COLO668 (cell line): Measurements from ENCODE around the gene YEATS2.
"Not testable (repeated sequence)": the region's sequence is repeated elsewhere in the genome, so short reads cannot be mapped to it uniquely, and the experiment has no call there.

Experiments
- DNase-seq: peaks from one replicate; lab custom pipeline; 2025; ENCODE audit not compliant: unreplicated experiment; lab: John Stamatoyannopoulos, UW

The YEATS2 gene

DNA sequence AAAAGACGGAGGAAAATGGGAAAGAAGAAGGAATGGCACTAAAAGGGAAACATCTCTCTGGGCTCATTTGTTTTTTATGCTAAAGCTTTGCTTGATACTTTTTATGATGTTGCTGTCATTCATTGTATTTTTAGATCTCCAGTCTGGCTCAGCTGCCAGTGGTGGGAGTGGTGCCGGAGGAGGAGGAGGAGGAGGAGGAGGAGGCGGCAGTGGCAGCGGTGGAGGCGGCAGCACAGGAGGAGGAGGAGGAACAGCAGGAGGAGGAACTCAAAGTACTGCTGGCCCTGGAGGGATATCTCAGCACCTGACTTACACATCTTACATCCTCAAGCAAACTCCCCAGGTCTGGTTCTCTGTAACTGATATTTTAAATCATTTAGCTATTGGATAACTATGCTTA, 78.2 kb downstream of the YEATS2 start:
- no peak for DNase-seq

DNA sequence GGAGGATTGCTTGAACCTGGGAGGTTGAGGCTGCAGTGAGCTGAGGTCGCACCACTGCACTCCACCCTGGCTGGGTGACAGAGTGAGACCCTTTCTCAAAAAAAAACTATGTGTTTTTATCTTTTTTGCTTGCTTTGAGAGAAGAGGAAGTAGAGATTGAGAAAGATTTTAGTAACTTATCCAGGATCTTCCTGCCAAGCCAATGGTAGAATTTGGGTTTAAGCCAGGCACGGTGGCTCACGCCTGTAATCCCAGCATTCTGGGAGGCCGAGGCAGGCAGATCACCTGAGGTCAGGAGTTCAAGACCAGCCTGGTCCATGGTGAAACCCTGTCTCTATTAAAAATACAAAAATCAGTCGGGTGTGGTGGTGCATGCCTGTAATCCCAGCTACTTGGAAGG, 78.9 kb downstream of the YEATS2 start:
- DNase-seq: not testable (repeated sequence)

DNA sequence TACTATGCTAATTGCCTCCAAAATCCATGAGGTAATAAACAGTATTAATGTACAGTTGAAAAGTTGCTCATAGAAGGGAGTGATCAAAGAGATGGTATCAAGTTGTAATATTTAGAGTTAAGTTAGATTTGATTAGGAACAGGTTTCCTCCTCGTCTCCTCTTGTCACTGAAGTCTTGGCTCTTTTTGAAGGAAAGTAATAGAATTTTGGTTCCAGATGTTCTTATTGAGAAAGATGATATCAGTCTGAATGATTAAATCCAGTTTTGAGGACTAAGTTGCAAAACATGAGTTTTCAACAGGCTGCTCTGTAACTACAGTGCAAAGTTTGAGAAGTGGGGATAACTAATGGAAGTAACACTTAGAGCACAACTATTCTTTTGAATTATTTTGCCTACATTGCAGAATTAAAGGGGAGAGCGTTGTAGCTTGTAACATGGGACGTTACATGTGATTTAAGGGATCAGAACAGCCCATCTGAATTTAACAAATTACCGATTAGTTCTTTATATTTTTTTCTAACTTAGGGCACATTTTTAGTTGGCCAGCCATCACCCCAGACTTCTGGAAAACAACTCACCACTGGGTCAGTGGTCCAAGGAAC, 79.5 kb downstream of the YEATS2 start:
- DNase-seq: no peak

DNA sequence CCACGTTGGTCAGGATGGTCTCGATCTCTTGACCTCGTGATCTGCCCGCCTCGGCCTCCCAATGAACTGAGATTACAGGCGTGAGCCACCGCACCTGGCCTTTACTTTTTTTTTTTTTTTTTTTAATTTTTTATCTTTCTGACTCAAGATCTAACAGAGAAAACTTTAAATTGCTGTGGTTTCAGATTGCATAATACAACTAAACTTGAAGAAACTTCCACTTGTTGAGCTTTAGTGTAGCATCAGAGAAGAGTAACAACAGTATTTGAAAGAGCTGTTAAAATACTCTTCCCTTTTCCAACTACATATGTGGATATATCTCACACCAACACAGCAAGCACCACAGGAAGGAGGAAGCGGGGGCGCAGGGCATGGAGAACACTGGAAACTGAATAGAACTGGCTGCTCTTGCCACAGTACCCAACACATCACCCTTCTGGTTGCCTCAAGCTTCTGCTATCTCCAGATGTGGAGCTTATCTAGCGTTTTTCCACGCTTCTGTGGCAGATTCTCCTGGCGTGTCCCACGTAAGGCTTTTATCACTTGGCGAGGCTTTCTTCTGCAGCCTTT, 82.4 kb downstream of the YEATS2 start:
- DNase-seq: no peak

DNA sequence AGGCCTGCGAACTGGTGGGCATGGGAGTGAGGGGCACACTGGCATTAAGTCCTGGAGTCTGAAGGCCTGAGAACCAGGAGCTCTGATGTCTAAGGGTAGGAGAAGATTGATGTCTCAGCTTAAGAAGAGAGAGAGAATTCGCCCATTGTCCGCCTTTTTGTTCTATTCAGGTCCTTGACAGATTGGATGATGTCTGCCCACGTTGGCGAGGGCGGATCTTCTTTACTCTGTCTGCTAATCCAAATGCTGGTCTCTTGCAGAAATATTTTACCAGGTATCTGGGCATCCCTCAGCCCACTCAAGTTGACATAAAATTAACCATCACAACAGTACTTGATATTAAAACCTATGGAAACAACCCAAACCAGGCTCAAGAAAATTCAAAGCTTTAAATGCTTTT, 83.6 kb downstream of the YEATS2 start:
- DNase-seq: no peak

DNA sequence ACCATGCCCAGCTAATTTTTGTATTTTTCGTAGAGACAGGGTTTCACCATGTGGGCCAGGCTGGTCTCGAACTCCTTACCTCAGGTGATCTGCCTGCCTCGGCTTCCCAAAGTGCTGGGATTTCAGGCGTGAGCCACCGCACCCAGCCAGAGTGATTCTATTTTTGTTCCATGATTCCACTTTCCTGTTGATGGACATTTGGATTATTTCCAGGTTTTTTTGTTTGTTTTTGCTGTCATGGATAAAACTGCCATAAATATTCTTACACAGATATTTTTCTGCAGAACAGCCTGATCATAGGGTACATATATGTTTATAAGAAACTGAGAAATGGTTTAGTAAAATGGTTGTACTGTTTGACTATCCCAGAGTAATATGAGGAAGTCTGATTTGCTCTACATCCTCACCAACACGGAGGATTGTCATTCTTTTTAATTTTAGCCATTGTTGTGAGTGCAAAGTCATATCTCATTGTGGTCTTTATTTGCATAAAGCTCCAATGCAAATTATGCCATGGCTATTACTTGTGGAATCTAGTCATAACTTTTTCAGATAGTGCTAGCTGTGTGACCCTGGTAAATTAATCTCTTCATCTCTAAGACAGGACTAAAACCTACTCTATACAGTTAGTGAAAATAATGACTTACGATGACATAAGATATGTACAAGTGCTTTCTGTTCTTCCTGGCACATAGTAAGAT, 85.1 kb downstream of the YEATS2 start:
- no peak for DNase-seq

DNA sequence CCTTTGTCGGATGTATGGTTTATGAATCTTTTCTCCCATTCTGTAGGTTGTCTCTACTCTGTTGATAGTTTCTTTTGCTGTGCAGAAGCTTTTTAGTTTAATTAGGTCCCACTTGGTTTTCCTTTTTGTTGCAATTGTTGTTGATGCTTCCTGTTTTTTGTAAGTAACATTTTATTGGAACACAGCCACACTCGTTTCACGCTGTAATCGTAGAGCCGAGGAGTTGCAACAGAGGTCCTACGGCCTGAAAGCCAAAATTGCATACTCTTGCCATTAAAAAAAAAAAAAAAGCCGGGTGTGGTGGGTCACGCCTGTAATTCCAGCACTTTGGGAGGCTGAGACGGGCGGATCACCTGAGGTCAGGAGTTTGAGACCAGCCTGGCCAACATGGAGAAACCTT, 86.9 kb downstream of the YEATS2 start:
- DNase-seq: not testable (repeated sequence)

DNA sequence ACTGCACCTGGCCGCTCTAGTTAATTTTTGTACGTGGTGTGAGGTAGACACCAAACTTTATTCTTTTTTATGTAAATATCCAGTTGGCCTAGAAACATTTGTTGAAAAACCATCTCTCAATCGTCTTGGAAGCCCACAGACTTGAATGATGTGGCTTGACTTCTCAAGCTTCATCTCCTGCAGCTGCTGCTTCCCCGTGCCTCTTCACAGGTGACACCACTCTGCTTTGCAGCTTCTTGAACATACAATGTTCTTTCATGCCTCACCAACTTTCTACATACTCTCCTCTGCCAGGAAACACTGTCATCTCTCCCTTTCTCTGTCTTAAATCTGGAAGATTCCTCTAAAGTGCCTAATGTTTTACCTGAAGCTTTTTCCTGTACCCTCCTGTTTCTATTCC, 92.2 kb downstream of the YEATS2 start:
- DNase-seq: no peak

DNA sequence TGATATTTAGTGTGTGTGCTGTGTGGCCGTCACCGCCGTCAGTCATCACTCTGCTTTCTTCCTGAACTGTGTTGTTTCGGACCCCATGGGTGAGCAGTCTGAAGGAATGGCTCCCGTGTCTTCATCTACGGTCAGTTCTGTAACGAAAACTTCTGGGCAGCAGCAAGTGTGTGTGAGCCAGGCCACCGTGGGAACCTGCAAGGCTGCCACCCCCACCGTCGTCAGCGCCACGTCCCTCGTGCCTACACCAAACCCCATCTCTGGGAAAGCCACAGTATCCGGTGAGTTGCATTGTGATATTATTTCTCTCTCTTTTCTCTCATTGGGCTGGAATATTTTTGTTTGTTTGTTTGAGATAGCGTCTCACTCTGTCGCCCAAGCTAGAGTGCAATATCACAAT, 93.1 kb downstream of the YEATS2 start:
- DNase-seq: no peak

DNA sequence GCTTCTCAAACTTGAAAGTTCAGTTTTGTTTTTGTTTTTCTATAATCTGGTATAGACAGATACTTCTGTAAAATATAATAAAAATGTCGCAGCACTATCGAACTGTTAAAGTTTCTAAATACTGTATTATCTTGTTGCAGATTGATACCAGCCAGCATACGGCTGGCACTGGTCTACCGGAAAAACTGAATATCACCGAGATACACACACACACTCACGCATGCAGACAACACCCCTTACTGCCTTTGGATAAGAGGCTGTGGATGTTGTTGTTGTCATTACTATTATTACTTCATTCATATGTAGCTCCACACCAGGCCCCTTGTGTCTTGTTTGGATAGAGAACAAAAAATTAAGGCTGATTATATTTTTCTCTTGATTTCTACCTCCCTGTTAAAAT, 95.4 kb downstream of the YEATS2 start:
- DNase-seq: no peak

DNA sequence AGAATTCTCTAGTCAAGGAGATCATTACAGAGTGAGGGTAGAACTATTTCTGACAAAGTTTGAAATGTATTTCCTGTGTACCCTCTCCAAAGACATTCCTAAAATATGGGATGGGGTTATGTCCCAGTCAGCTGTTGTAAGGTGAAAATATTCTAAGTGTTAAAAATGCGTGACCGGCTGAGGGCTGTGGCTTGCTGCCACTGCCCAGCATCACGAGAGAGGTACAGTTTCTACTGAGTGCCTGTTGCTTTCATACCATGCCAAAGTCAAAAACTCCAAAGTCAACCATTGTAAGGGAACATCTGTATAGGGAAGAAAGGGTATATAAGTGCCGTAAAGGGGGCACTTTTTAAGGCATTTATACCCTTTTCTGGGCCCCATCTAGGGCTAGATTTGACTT, 96.9 kb downstream of the YEATS2 start:
- DNase-seq: no peak

DNA sequence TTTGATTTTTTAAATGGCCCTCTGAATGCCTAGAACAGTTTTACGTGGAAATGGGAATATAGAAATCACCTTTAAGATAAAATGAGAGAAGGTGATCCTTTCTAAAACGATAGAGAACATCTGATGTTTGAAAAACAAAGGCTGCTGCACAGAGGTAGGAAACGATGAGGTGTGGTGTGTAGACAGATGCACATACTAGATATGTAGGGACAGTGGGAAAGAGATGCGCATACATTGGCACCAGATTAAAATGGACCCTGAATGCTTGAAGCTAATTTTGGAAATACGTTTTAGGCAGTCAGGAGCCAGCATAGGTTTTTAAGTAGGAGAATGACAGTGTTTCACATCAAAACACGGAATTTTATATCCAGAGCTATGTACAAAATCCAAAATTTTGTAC, 98.8 kb downstream of the YEATS2 start:
- DNase-seq: no peak

DNA sequence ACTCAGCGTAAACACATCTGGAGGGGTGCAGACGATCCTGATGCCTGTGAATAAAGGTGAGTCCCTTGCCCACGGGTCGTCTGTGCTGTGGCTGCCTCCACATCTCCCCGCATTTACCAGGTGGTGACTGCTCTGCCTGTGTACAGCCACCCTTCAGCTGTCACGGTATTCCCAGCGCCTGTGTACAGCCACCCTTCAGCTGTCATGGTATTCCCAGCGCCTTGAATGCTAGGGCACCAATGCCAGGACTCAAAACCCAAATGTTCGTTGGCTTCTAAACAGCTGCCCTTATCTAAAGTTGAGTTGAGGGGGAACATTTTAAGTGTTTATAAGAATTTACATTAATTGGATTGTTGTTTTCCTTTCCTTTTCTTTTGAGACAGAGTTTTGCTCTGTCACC, 100.4 kb downstream of the YEATS2 start:
- DNase-seq: no peak

DNA sequence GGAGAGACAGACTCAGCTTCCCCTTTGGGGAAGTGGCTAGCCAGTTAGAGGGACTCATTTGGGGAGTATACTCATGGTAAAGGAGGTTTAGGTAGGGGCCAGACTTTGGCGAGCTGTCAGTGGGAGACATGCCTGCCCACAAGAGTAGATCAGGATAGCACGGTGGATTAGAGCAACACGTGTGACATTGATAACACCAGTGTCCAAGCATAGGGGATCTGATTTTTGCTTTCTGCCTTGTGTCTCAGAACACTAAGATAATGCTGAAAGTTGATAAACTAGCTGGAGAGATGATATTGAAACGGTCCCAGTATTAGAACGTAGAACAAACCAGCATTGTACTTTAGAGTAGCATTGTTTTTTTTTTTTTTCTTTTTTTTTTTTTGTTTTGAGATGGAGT, 101.9 kb downstream of the YEATS2 start:
- no peak for DNase-seq

DNA sequence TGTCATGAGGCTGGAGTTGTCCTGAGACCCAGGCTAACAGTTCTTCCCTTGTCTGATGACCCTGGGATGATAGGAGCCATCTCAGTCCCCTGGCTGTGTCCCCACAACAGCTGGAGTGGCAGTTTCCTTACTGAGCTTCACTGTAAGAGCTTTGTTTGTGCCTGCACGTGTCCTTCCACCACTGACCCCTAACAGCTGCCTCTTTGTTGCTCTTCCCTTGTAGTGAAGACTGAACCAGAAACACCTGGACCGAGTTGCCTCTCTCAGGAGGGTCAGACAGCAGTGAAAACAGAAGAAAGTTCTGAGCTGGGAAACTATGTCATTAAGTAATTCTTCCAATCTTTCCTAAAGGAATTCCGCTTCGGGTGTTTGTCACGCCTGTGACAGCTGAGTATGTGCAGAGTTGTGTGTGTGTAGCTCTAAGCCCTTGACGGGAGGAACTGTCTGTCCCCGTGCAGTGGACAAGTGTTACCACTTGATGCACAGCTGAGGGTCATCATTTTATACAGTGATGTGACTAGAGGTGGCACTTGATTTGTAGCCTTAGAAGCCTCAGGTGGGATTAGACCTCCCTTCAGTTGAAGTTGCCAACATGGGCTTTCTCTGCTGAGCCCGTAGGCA, 102.8 kb downstream of the YEATS2 start:
- no peak for DNase-seq

DNA sequence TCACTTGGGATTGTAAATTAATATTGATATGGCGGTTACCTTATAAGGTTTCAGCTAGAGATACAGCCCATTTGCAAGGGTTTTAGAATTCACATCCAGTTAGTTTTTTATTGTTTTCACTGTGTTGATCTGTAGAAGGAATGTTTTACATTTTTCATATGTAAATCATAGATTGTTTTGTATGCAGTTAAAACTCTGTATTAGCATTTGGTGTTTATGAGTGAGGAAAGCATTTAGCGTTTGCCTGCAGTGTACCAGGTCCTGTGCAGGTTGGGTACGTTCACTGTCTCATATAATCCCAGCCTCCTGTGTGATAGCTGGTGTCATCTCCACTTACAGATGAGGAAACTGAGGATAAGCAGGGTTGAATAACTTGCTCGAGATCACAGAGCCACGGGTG, 104.0 kb downstream of the YEATS2 start:
- no peak for DNase-seq

DNA sequence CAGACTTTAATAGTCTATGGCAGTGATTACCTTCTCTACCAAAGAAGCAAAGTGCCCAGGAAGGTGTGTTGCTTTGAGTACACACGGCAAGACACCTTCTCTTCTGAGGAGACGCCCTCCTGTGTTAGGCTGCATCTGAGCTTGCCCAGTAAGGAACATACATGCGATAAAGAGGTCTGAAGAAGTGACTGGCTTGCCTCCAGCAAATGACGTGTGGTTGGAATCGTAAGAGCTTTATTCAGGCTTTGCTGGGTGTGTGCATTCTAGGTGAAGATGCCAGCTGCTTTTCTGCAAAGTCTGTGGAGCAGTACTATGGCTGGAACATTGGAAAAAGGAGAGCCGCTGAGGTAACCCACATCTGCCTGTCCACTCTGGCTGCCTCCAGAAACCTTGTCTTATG, 105.4 kb downstream of the YEATS2 start:
- no peak for DNase-seq

DNA sequence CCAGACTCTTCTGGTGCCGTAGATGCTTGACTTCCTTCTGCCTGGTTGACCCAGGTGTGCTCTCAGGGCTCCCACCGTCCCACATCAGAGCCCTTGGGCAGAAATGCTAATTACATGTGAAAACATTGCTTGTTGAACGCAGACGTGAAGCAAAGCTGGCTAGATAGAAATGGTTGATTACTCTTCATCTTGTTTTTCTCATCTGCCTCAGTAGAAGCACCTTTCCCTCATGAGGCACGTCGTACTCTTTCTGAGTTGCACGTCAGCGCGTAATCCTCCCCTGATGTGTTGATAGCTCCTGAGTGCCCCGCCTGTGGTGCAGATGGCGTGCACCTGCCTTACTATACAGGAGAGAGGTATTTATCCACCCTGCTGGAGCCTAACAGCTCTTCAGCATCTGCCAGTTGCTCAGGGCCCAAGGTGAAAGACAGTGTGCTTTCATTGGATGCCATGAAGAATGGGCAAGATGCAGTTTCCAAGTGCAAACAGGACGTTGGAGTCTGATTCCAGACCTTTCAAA, 109.7 kb downstream of the YEATS2 start:
- peak; percentile 35 for DNase-seq

DNA sequence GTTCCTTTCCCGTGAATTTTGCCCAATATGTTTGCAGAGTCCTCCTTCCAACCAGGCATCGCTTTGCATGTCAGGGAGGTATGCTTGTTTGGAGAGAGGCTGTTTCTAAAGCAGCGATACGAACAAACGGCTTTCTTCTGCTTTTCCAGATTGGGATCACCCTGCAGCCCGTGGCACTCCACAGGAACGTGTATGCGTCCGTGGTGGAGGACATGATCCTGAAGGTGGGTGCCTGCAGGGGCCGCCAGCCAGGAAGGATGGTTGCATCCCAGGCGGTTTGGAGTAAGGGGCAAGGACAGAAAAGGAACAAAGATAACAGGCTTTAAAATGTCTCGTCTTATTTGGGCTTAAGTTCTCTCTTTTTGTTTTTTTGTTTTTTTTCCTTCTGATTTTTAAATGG, 110.3 kb downstream of the YEATS2 start:
- DNase-seq: no peak

DNA sequence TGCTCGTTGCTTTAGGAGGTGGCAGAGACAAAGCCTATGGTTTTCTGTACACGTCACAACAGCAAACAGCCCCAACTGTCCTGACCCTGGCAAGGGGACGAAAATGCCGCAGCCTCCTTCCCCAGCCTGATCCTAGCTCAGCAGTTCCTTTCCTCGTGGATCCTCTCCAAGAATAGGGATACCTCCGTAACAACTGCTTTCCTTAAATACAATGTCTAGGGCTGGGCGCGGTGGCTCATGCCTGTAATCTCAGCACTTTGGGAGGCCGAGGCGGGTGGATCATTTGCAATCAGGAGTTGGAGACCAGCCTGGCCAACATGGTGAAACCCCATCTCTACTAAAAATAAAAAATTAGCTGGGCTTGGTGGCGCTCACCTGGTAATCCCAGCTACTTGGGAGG, 110.8 kb downstream of the YEATS2 start:
- no peak for DNase-seq

DNA sequence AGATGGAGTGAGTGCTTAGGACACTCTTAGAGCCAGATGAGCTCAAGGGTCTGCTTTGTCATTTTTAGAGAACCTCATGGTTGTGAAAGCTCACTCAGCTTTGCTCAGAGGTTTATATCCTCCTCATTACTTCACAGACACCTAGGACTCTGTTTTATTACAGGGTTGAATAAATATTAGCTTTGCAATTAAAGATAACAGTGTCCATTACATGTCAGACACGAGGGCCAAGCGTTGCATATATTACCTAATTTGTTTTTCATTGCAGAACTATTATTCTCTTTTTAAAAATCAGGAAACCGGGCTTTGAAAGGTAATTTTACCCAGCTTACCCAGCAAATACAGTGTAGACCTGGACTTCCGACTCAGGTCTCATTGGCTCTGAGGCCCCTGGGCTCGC, 111.7 kb downstream of the YEATS2 start:
- DNase-seq: no peak
